GM21576 (cell line): Measurements from ENCODE around the gene INS.

ENCODE experiments used
- ATAC-seq: cut with Tn5 transposase; IDR thresholded peaks from one replicate; pipeline ENCODE4 v1.9.1; 2021; ENCODE audit warnings: mild to moderate bottlenecking, moderate library complexity; ENCODE audit not compliant: unreplicated experiment

Gene INS

DNA sequence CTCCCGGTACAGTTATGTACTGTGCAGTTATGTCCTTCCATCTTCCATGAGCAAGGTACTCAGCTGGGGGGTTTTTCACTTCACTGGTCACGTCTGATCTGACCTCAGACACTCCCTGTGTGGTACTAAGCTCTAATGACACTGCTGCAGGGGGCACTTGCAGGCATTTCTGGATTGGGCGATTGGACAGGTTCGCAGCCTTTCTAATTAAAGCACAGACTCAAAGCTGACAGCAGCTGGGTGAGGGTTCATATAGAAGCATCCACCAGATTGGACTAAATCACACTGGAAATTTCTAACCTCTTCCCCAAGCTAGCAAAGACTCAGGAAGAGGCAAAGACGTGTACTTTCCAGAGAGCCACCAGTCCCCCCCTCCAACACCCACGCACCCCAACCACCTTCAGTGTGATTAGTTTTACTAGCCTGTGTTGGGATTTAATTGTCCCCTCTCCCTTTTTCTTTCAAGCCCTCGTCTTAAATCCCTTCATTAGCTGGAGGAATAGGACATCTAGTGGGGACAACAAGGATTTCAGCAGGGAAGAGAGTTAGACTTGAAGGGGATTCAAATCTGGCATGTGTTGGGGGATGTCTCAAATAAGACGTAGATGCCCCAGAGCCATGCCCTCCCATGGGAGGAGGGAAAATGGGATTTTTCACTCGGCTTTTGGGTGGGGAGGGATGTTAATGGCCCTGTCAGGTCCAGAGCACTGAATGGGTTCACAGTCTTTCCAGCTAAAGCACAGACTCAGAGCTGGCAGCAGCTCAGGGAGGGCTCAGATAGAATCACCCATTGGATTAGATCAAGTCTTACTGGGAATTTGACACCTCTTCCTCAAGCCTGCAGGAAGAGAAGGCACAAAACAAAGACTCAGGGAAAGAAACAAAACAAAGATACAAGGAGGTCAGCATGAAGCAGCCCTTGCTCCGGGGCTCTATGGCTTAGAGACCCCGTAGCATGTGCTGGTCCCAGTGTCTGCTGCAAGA, 10.9 kb downstream of the INS start:
- ATAC-seq, result no peak

- ATAC-seq, result no peak
These were observed 11.5 kb downstream of the INS start for GRCh38 chr11:2149460-2149859.

DNA sequence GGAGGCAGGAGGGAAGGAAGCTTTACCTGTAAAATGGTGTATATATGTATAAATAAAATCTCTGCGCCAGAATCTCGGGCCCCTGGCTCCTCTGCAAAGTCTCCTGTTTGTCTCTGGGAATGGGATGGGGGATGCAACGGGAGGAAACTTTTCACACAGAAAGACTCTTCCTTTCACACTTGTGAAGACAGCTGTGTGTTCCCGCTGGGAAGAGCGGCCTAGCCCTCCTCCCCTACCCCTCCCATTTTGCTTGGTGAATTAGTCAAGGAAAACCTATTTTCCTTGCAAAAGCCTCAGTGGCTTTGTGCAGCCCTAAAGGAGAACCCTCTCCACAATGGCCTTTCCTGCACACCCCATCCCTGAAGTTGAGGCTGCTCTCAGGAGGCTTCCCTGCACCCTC, 12.4 kb downstream of the INS start:
- no peak for ATAC-seq

DNA sequence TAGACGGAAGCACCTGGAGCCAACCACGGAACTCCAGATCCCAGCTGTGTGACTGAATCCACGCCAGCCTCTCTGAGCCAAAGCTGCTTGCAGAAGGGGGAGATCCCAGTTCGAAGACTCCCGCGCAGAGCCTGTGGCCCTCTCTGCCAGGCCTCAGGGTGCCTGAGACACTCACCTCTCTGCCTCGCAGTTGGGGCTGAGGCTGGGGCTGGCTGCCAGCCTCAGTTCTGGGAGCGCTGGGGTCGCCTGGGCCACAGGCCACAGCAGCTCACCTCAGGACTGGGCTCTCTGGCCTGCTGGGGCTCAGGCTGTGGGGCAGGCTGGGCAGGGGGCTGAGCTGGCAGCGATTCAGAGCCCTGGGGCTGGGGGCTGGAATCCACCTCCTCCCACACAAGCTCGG, 13.6 kb downstream of the INS start:
- no peak for ATAC-seq

DNA sequence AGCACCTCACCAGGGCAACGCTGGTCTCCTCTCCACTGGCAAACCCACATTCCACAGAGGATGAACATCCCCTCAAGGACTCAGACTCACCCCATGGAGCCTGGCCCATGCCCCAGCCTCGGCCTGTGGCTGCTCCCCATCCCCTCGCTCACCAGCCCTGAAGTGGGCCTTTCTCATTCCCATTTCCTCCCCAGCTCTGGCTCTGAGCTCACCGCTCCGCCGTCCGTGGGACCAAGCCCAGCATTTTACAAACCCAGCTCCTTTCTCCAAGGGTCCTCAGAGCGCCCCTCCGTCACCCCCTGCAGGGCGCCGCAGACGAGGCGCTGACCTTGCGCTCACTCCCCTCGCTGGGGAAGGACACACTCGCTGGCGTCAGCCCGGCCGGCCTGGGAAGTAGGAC, 15.0 kb downstream of the INS start:
- ATAC-seq, result no peak

GRCh38 chr11:2144544-2145248, 16.3 kb downstream of the INS start:
- no peak for ATAC-seq

DNA sequence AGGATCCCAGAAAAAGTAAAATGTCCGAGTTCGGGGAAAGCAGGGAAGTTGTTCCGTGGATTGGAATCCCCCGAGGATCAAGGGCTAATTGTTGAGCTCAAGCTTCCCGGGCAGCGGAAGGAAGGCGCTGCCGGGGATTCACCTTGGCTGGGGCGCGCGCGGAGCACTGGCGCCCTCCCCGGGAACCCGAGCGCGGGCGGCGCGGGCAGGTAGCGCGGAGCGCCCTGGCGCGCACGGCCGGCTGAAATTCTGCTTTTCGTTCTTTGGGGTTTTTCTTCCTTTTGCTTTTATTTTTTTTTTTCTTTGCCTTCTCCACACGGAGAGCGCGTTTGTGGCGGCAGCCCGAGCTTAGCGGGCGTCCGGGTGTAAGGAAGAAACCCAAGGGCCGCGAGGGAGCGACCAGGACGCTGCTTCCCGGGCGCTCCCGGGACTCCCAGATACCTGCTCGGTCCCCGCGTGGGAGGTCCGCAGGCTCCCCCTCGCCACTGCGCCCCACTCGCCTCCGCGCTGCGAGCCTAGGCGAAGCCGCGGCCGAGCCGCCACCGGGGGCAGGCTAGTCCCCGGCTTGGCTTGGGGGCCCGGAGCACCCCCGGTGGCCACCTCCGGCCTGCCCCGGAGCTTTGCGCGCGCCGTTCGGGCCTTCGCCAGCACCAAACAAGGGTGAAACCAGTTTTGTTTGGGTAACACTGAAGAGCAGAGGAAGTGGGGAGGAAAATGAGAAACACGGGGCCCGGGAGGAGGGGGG, 17.0 kb downstream of the INS start:
- no peak for ATAC-seq

- no peak for ATAC-seq
These were observed 17.6 kb downstream of the INS start for GRCh38 chr11:2143477-2143798.

GRCh38 chr11:2142762-2143202, 18.2 kb downstream of the INS start:
- ATAC-seq, result no peak

DNA sequence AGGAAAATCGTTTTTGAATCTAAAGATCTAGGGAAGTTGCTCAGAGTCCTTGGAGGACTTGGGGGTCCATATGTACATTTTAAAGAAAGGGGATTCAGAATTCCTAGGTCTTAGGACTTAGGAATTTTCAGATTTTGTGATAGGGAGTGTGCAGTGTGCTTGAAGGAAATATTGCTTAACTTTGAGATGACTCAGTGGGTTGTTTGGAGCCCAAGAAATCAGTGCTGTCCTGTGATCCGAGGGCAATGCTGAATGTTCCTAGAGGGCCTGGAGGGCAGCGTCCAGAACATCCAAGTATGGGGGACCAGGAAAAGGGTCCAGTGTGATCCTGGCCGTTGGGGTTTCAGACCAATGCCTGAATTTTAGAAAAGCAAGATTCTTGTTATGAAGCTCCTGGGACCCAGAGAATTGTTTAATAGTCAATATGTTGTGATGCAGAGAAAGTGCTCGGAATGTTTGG, 18.7 kb downstream of the INS start:
- no peak for ATAC-seq

DNA sequence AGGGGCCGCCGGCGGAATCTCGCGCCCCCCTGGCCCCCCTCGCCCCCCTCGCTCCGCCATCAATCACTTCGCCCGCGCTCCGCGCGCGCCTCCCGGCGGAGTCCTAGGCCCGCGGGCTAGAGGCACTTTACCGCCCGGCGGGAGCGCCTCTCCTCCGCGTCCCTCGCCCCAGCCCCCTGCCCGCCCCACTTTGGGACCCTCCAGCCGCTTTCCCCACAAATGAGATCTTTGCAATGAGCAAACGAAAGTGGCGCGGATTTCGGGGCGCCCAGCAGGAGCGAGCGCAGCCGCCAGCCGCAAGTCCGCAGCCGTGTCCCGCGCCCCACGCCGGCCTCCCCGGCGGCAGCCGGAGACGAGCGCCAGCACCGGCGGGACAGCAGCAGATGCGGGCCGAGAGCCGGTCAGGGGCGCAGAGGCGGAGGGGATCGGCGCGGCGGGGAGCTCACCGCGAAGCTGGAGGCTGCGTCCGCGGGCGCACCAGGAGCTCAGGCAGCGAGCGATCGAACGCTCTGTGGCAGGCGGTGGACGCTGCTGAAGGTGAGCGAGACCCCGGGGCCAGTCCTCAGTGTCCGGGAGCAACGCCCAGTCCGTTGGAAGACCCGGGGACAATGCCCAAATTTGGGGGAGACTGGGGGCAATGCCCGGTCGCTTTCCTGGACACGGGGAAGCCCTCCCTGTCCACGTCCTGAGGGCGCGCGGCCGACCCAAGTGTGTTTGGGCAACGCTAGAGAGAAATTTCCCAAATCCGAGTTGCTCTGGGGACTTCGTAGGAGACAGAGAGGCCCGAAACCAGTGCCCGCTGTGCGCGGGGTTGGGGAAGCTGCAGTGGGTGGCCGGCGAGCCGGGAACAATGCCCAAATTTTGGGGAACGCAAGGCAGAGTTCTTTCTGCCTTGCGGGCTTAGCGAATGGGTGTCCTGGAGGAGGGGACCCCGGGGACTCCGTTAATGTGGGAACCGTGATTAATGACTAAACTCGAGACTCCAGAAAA, 20.3 kb downstream of the INS start:
- ATAC-seq, result no peak

DNA sequence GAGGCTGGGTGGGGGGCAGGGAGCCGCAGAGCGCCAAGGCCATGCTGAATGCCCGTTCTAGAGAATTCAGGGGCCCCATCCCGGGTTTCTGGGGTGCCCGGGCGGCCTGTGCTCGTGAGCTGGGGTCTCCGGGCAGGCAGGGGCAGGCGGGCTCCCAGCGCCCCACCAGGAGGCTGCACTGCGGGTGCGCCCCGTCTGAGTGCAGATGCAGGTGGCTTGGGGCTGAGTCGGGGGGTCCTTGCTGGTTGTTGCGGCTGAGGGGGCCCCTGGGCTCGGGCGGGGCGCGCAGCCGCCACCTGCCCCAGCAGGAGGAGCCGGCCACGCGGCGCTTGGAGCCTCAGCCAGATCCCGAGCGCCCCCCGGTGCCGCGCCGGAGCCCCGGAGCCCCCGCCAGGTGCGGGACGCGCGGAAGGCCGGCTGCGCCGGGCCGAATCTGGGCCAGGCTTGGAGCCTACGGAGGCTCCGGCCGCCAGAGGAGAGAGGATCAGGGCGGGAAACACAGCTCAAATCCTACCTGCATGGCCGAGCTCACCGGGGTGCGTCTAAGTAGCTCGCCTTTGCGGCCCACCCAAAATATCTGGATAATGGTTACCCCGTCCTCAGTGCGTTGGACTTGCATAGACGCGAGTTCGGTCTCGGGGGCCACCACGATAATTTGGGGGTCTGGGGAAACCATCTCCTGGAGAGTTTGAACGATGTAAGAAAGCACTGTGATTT, 21.2 kb downstream of the INS start:
- ATAC-seq, result no peak

DNA sequence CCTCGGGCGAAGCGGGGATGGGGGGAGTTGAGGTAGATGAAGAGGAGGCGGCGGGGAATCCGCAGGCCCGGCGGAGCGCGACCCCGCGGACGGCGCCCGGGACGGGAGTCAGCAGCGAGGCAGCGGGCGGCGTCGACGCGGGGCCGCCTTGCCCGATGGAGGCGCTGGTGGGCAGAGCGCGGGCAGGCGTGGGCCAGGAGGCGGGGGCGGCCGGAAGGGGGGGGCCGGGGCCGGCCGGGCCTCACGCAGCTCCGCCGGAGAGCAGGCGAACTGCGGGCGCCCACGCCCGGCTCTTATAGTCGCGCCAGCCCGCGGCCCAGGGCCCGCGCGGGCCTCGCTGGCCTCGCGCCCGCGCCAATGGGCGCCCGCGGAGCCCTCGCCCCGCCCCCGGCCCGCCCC, 21.9 kb downstream of the INS start, which contains the start of gene IGF2:
Gene IGF2 (minus strand): TSS at position 267 of the 399 bp plus-strand sequence. CDS start 3,866 bp downstream, outside the sequence.
- no peak for ATAC-seq

DNA sequence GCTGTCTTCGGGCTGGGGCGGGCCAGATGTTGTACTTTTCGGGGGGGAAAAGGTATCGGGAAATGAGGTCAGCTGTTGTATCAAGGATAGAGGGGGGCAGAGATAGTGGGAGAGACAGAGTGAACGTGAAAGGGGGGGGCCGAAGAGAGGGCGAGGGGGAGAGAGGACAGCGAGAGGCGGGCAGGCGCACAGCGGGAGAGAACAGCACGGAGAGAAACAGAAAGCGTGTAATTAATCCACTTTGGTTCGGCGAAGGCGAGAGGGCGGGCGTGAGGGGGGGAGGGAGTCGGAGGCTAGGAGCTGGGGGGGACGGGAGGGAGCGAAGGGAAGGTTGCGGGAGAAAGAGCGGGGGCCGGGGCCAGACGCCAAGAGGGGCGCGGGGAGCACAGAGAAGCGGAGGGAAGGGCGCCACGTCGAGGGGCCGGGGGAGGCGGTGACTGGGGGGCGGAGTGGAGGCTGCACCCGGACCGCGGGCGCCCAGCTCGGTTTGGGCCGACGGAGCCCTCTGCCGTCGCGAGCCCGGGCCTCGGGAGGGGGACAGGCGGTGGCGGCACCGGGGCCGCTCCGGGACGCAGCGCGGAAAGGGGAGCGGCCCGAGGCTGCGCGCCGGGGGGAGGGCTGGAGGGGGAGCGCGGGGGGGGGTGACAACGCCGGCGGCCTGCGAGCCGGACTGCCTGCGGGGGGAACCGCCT, 22.4 kb downstream of the INS start:
- no peak for ATAC-seq

GRCh38 chr11:2138068-2138430, 23.0 kb downstream of the INS start:
- no peak for ATAC-seq

GRCh38 chr11:2137202-2138067, 23.6 kb downstream of the INS start:
- no peak for ATAC-seq

DNA sequence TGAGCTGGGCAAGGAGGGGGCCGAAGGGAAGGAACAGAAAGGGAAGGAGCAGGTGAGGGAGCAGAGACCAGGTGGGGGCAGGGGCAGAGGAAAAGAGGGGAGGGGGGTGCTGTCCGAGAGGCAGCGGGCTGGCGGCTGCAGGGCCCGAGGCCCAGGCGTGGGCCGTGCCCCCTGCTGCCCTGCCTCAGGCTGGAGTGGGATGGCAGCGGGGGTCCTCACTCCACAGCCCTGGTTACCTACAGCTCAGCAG, 24.1 kb downstream of the INS start:
- ATAC-seq, result no peak

DNA sequence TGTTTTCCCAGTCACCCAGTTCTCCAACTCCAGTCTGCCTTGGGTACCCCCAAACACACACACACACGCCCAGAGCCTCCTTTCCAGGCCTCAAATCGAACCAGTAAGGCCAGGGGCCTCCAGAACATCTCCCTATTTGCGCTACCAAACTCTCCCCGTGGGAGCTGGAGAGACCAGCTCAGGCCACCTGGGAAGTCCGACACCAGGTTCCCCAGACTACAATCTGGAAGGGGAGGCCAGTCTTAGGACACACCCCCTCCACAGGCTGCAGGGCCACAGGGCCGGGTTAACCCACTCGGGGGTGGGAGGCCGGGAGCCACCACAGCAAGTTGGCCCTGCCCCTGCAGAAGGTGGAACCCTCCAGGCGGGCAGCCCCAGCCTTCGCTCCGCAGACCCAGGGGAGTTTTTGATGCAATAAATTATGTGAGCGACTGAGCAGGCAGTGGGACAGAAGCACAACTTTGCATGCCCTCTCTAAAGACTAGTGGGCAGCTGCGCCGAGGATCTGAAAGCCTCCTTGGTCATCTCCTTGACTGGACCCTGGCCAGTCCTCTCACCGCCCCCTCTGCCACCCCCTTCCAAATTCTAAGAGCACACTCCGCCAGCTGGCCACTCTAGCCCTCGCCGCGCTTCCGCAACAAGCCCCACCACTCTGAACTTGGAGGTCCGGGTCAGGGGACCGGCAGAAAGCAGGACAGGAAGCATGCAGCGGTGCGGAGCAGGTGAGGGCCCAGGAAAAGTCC, 24.6 kb downstream of the INS start:
- no peak for ATAC-seq
